NCI-H82 (cell line): ENCODE measurements around the gene NPAS3.

ENCODE experiments used
- DNase-seq: peaks from one replicate; lab custom pipeline; 2025; lab: John Stamatoyannopoulos, UW

Gene NPAS3

GRCh38 chr14:33642080-33642479 is 703.4 kb downstream of the NPAS3 start:
- DNase-seq: no peak

GRCh38 chr14:33642691-33643244 is 704.1 kb downstream of the NPAS3 start:
- DNase-seq: no peak

- DNase-seq: no peak
These were observed 704.9 kb downstream of the NPAS3 start for GRCh38 chr14:33643426-33644181.

GRCh38 chr14:33646692-33647260 is 708.1 kb downstream of the NPAS3 start:
- DNase-seq: no peak

GRCh38 chr14:33647385-33647786 is 708.7 kb downstream of the NPAS3 start:
- no peak for DNase-seq

GRCh38 chr14:33650430-33650829 is 711.8 kb downstream of the NPAS3 start:
- no peak for DNase-seq

- no peak for DNase-seq
These were observed 714.1 kb downstream of the NPAS3 start for GRCh38 chr14:33652566-33653307.

GRCh38 chr14:33653308-33653695 is 714.6 kb downstream of the NPAS3 start:
- DNase-seq: no peak

- DNase-seq: no peak
These were observed 716.7 kb downstream of the NPAS3 start for GRCh38 chr14:33655421-33655820.

GRCh38 chr14:33657476-33657875 is 718.8 kb downstream of the NPAS3 start:
- no peak for DNase-seq

GRCh38 chr14:33660248-33660647 is 721.6 kb downstream of the NPAS3 start:
- DNase-seq: no peak

- no peak for DNase-seq
These were observed 722.4 kb downstream of the NPAS3 start for GRCh38 chr14:33661101-33661500.

GRCh38 chr14:33668066-33668465 is 729.4 kb downstream of the NPAS3 start:
- DNase-seq: no peak

GRCh38 chr14:33669111-33669510 is 730.4 kb downstream of the NPAS3 start:
- DNase-seq: no peak

GRCh38 chr14:33670235-33670634 is 731.6 kb downstream of the NPAS3 start:
- no peak for DNase-seq

GRCh38 chr14:33671556-33671955 is 732.9 kb downstream of the NPAS3 start:
- DNase-seq: no peak

GRCh38 chr14:33674927-33675326 is 736.2 kb downstream of the NPAS3 start:
- no peak for DNase-seq

- DNase-seq: no peak
These were observed 736.9 kb downstream of the NPAS3 start for GRCh38 chr14:33675415-33676130.

GRCh38 chr14:33676135-33676566 is 737.5 kb downstream of the NPAS3 start:
- peak; percentile 92 for DNase-seq

- peak; percentile 60 for DNase-seq
These were observed 738.2 kb downstream of the NPAS3 start for GRCh38 chr14:33676891-33677290.

- DNase-seq: no peak
These were observed 739.3 kb downstream of the NPAS3 start for GRCh38 chr14:33678005-33678404.

GRCh38 chr14:33679025-33679424 is 740.3 kb downstream of the NPAS3 start:
- no peak for DNase-seq
